Choroid plexus epithelial cell (primary cell): Measurements from ENCODE around the gene MYCN.

Source experiments
- DNase-seq: peaks from one replicate; pipeline ENCODE4 v3.0.0-alpha.2; 2010; ENCODE audit warnings: low read depth
- H3K4me3 ChIP-seq: 2 replicates; pipeline ENCODE4 v1.5.1; 2011; ENCODE audit warnings: low read depth, mild to moderate bottlenecking, control low read depth, low read length, moderate library complexity
- CTCF ChIP-seq: conservative IDR thresholded peaks from 2 replicates; pipeline ENCODE4 v1.5.1; 2011; ENCODE audit warnings: low read depth, mild to moderate bottlenecking, control low read depth, inconsistent platforms, low read length, moderate library complexity

The MYCN gene

GRCh38 chr2:15940661-15941480, 521 bp downstream of the MYCN start:
- DNase-seq, result no peak
- H3K4me3 ChIP-seq, result no peak overlapping the region
- TF ChIP-seq CTCF, result no peak

GRCh38 chr2:15941481-15941850, 1.1 kb downstream of the MYCN start:
- DNase-seq, result no peak
- TF ChIP-seq CTCF, result no peak
- H3K4me3 ChIP-seq, result no peak overlapping the region

- TF ChIP-seq CTCF, result no peak
- no peak for DNase-seq
- peak overlapping the region; percentile 30 for H3K4me3 ChIP-seq
Measured at GRCh38 chr2:15941871-15942710, 1.7 kb downstream of the MYCN start.

GRCh38 chr2:15942711-15943345, 2.5 kb downstream of the MYCN start:
- no peak for TF ChIP-seq CTCF
- no peak overlapping the region for H3K4me3 ChIP-seq
- no peak for DNase-seq

GRCh38 chr2:15943378-15944280, 3.3 kb downstream of the MYCN start:
- peak; percentile 25 for DNase-seq
- TF ChIP-seq CTCF, result peak; percentile 11
- H3K4me3 ChIP-seq, result no peak overlapping the region

GRCh38 chr2:15944325-15945017, 4.1 kb downstream of the MYCN start:
- H3K4me3 ChIP-seq, result no peak overlapping the region
- no peak for TF ChIP-seq CTCF
- no peak for DNase-seq
